ENCODE data around the gene GZMM. TPM values are rescaled to one million over a fixed set of nuclear protein-coding genes. Genes with fewer than 3 reads are reported as not detected.

The GZMM gene
- total RNA-seq, 2 donors from 2014 or later = 5.3 TPM; not detected in 1

- Histone ChIP-seq H3K36me3 (replicated peaks in 1 of 2; ENCODE audit: insufficient read depth in 1 of 2, low read depth in 2 of 2) (no peaks in the 10 kb centered on the region), H3K27me3 (no peaks in the 10 kb centered on the region), H3K27ac (no peak overlapping the region), H3K4me1 (peaks cover 7% of the 10 kb centered on the region), H3K9me3 (no peaks in the 10 kb centered on the region), H3K4me3 (no peak overlapping the region)
- TF ChIP-seq CTCF (IDR thresholded peaks at IDR 0.05) (no peak), POLR2A (IDR thresholded peaks at IDR 0.05) (no peak)
- no peak for ATAC-seq
- 52 to 59% methylated on average over 13 of the region's 13 CpGs for WGBS, 2 donors
- intact Hi-C loops (cut with DNase I) = no loop called here
- DNase-seq = no peak
Measured at GRCh38 chr19:525857-526419, 17.9 kb upstream of the GZMM start.

GRCh38 chr19:530134-531008, 13.5 kb upstream of the GZMM start:
- Histone ChIP-seq H3K9me3 (no peaks in the 10 kb centered on the region), H3K36me3 (replicated peaks in 1 of 2; ENCODE audit: insufficient read depth in 1 of 2, low read depth in 2 of 2) (no peaks in the 10 kb centered on the region), H3K4me1 (peaks cover 32% of the 10 kb centered on the region), H3K4me3 (peak overlapping the region; percentile 66 to 95), H3K27ac (peak overlapping the region; percentile 80 to 96 (median 86)), H3K27me3 (no peaks in the 10 kb centered on the region)
- no peak for TF ChIP-seq POLR2A (IDR thresholded peaks at IDR 0.05)
- TF ChIP-seq CTCF (IDR thresholded peaks at IDR 0.05) = no peak
- peak; percentile 4 for ATAC-seq
- WGBS, 2 donors = 58% methylated on average over 27 to 38 of the region's 38 CpGs
- intact Hi-C loops (cut with DNase I) = no loop called here
- no peak for DNase-seq

GRCh38 chr19:531009-531752, 12.7 kb upstream of the GZMM start:
- peak overlapping the region; percentile 66 to 95 for H3K4me3 ChIP-seq
- no peaks in the 10 kb centered on the region for H3K27me3 ChIP-seq
- TF ChIP-seq CTCF (IDR thresholded peaks at IDR 0.05) (peak in 1 of 7 experiments; percentile 28), POLR2A (IDR thresholded peaks at IDR 0.05) (peak; percentile 25 to 59 (median 31))
- no peaks in the 10 kb centered on the region for H3K9me3 ChIP-seq
- H3K4me1 ChIP-seq = peaks cover 37% of the 10 kb centered on the region
- H3K36me3 ChIP-seq (replicated peaks in 1 of 2; ENCODE audit: insufficient read depth in 1 of 2, low read depth in 2 of 2) = peaks cover 0 to 2% of the 10 kb centered on the region in 2 donors
- peak overlapping the region; percentile 80 to 96 (median 86) for H3K27ac ChIP-seq
- 0 to 1% methylated on average over 2 to 71 of the region's 103 CpGs for WGBS, 2 donors
- DNase-seq (peak; percentile 79 to 88 (median 86)), ATAC-seq (peak; percentile 91)
- intact Hi-C loops (cut with DNase I) = no loop called here

GRCh38 chr19:531753-532560, 11.9 kb upstream of the GZMM start, which contains the start of gene CDC34:
CDC34 (plus strand) TSS chr19:531760; CDS start chr19:531932, 172 bp downstream.
- ATAC-seq = peak; percentile 13
- Histone ChIP-seq H3K27me3 (no peaks in the 10 kb centered on the region), H3K36me3 (replicated peaks in 1 of 2; ENCODE audit: insufficient read depth in 1 of 2, low read depth in 2 of 2) (peaks cover 0 to 10% of the 10 kb centered on the region in 2 donors), H3K9me3 (no peaks in the 10 kb centered on the region), H3K27ac (peak within 1 kb of the TSS; percentile 80 to 96 (median 90)), H3K4me1 (peaks cover 37% of the 10 kb centered on the region), H3K4me3 (peak within 1 kb of the TSS; percentile 92 to 97)
- intact Hi-C loops (cut with DNase I) = no loop called here
- 0 to 1% methylated on average over 17 to 53 of the region's 84 CpGs for WGBS, 2 donors
- DNase-seq = no peak
- TF ChIP-seq POLR2A (IDR thresholded peaks at IDR 0.05) = no peak
- TF ChIP-seq CTCF (IDR thresholded peaks at IDR 0.05) = no peak

All from body of pancreas (tissue), 4 donors.